SK-N-SH treated with all-trans-retinoic acid at 6 μM for 48 hours (cell line): ENCODE results near the gene CTBP1.

ENCODE experiments used
- ATAC-seq: fragments of 200-7000 bp; cut with Tn5 transposase; 3 replicates; pipeline ENCODE4 v1.9.1; 2020; ENCODE audit warnings: mild to moderate bottlenecking, moderate library complexity
- ARNTL ChIP-seq: fragments of 450-650 bp; formaldehyde crosslinking; IDR thresholded peaks from 2 replicates; pipeline ENCODE4 v1.5.0; 2020; ENCODE audit warnings: low read depth, mild to moderate bottlenecking, moderate library complexity, borderline replicate concordance
- BACH2 ChIP-seq: fragments of 250-450 bp; sonication (Bioruptor Pico); IDR thresholded peaks from 2 replicates; pipeline ENCODE4 v1.9.0; 2021; ENCODE audit warnings: mild to moderate bottlenecking, borderline replicate concordance
- CREB5 ChIP-seq: fragments of 250-450 bp; sonication (Bioruptor Pico); IDR thresholded peaks from 2 replicates; pipeline ENCODE4 v1.5.1; 2020; ENCODE audit warnings: low read depth, mild to moderate bottlenecking, moderate library complexity
- CSDC2 ChIP-seq: fragments of 250-450 bp; sonication (Bioruptor Pico); IDR thresholded peaks from 2 replicates; pipeline ENCODE4 v1.5.0; 2020; ENCODE audit warnings: mild to moderate bottlenecking, moderate library complexity
- CSRNP3 ChIP-seq: fragments of 250-450 bp; sonication (Bioruptor Pico); IDR thresholded peaks from 2 replicates; pipeline ENCODE4 v1.5.1; 2021; ENCODE audit warnings: mild to moderate bottlenecking, moderate library complexity
- ESRRG ChIP-seq: fragments of 250-450 bp; sonication (Bioruptor Pico); IDR thresholded peaks from 2 replicates; pipeline ENCODE4 v1.6.1; 2021; ENCODE audit warnings: mild to moderate bottlenecking
- GLIS3 ChIP-seq: fragments of 250-450 bp; sonication (Bioruptor Pico); IDR thresholded peaks from 2 replicates; pipeline ENCODE4 v1.5.0; 2020; ENCODE audit warnings: mild to moderate bottlenecking, moderate library complexity
- ISL1 ChIP-seq: fragments of 250-450 bp; sonication (Bioruptor Pico); IDR thresholded peaks from 2 replicates; pipeline ENCODE4 v2.1.2; 2022; ENCODE audit warnings: mild to moderate bottlenecking, moderate library complexity
- OSR1 ChIP-seq: fragments of 250-450 bp; sonication (Bioruptor Pico); IDR thresholded peaks from 2 replicates; pipeline ENCODE4 v1.8.0; 2022; ENCODE audit warnings: moderate library complexity, mild to moderate bottlenecking, inconsistent platforms
- PATZ1 ChIP-seq: fragments of 250-450 bp; sonication (Bioruptor Pico); IDR thresholded peaks from 2 replicates; pipeline ENCODE4 v1.8.0; 2020; ENCODE audit warnings: mild to moderate bottlenecking, moderate library complexity, borderline replicate concordance
- POU6F1 ChIP-seq: fragments of 250-450 bp; sonication (Bioruptor Pico); IDR thresholded peaks from 2 replicates; pipeline ENCODE4 v1.8.0; 2021; ENCODE audit warnings: low read depth, mild to moderate bottlenecking, moderate library complexity, borderline replicate concordance
- RARB ChIP-seq: fragments of 250-450 bp; sonication (Bioruptor Pico); IDR thresholded peaks from 2 replicates; pipeline ENCODE4 v1.8.0; 2021; ENCODE audit warnings: mild to moderate bottlenecking, moderate library complexity
- SNAI2 ChIP-seq: fragments of 250-450 bp; sonication (Bioruptor Pico); IDR thresholded peaks from 2 replicates; pipeline ENCODE4 v1.5.0; 2020; ENCODE audit warnings: mild to moderate bottlenecking, moderate library complexity
- TCF4 ChIP-seq: fragments of 250-450 bp; sonication (Bioruptor Pico); IDR thresholded peaks from 2 replicates; pipeline ENCODE4 v1.8.0; 2021; ENCODE audit warnings: mild to moderate bottlenecking, moderate library complexity, borderline replicate concordance
- TOX ChIP-seq: fragments of 250-450 bp; sonication (Bioruptor Pico); IDR thresholded peaks from 2 replicates; pipeline ENCODE4 v1.8.0; 2021; ENCODE audit warnings: mild to moderate bottlenecking, moderate library complexity, borderline replicate concordance
- TSHZ2 ChIP-seq: fragments of 250-450 bp; sonication (Bioruptor Pico); IDR thresholded peaks from 2 replicates; pipeline ENCODE4 v1.5.0; 2020; ENCODE audit warnings: mild to moderate bottlenecking, moderate library complexity
- ZC3H10 ChIP-seq: fragments of 250-450 bp; sonication (Bioruptor Pico); IDR thresholded peaks from 2 replicates; pipeline ENCODE4 v1.5.1; 2021; ENCODE audit warnings: mild to moderate bottlenecking, moderate library complexity
- ZFP3 ChIP-seq: fragments of 250-450 bp; sonication (Bioruptor Pico); IDR thresholded peaks from 2 replicates; pipeline ENCODE4 v1.5.0; 2020; ENCODE audit warnings: mild to moderate bottlenecking, moderate library complexity
- ZFP30 ChIP-seq: fragments of 450-650 bp; formaldehyde crosslinking; IDR thresholded peaks from 2 replicates; pipeline ENCODE4 v1.5.0; 2022; ENCODE audit warnings: mild to moderate bottlenecking, moderate library complexity
- ZNF70 ChIP-seq: fragments of 450-650 bp; formaldehyde crosslinking; IDR thresholded peaks from 2 replicates; pipeline ENCODE4 v1.5.0; 2020; ENCODE audit warnings: mild to moderate bottlenecking, moderate library complexity
- ZNF8 ChIP-seq: fragments of 450-650 bp; formaldehyde crosslinking; IDR thresholded peaks from 2 replicates; pipeline ENCODE4 v1.5.0; 2020; ENCODE audit warnings: mild to moderate bottlenecking, moderate library complexity

Gene CTBP1

GRCh38 chr4:1297023-1297395 is 48.1 kb upstream of the CTBP1 start:
- TF ChIP-seq OSR1 (CRISPR knock-in tag): no peak
- TF ChIP-seq TCF4 (CRISPR knock-in tag): no peak
- no peak for TF ChIP-seq CSDC2
- TF ChIP-seq ZNF70 (CRISPR knock-in tag): no peak
- TF ChIP-seq RARB (CRISPR knock-in tag): no peak
- no peak for TF ChIP-seq TOX
- TF ChIP-seq ISL1: no peak
- TF ChIP-seq TSHZ2 (CRISPR knock-in tag): no peak
- TF ChIP-seq SNAI2: no peak
- TF ChIP-seq ARNTL (CRISPR knock-in tag): no peak
- TF ChIP-seq ZC3H10: no peak
- no peak for TF ChIP-seq GLIS3 (CRISPR knock-in tag)
- no peak for TF ChIP-seq BACH2
- no peak for TF ChIP-seq ZFP30
- no peak for TF ChIP-seq ESRRG (CRISPR knock-in tag)
- TF ChIP-seq, all 23 proteins: peak for 0
- no peak for ATAC-seq

GRCh38 chr4:1296324-1297022 is 47.5 kb upstream of the CTBP1 start:
- ATAC-seq: no peak
- TF ChIP-seq ZNF8 (CRISPR knock-in tag) (no peak), ESRRG (CRISPR knock-in tag) (no peak)

- no peak for ATAC-seq
- TF ChIP-seq CREB5 (CRISPR knock-in tag): no peak
- TF ChIP-seq POU6F1: no peak
- no peak for TF ChIP-seq OSR1 (CRISPR knock-in tag)
- TF ChIP-seq ISL1: no peak
- no peak for TF ChIP-seq ZFP30
- no peak for TF ChIP-seq ESRRG (CRISPR knock-in tag)
- TF ChIP-seq BACH2: no peak
- no peak for TF ChIP-seq TCF4 (CRISPR knock-in tag)
- TF ChIP-seq CSRNP3 (CRISPR knock-in tag): no peak
- no peak for TF ChIP-seq PATZ1 (CRISPR knock-in tag)
- no peak for TF ChIP-seq ZNF70 (CRISPR knock-in tag)
- no peak for TF ChIP-seq TOX
- TF ChIP-seq SNAI2: no peak
- no peak for TF ChIP-seq RARB (CRISPR knock-in tag)
- no peak for TF ChIP-seq ZFP3 (CRISPR knock-in tag)
- no peak for TF ChIP-seq ZC3H10
- no peak for TF ChIP-seq ZNF8 (CRISPR knock-in tag)
Observed at GRCh38 chr4:1295405-1296055, 46.6 kb upstream of the CTBP1 start.
